Neural cell (in vitro differentiated cells): ENCODE results near the gene PALD1. TPM values are rescaled to one million over a fixed set of nuclear protein-coding genes. Genes with fewer than 3 reads are reported as not detected.

Experiments used
- H2AFZ ChIP-seq: fragments of 200-600, 300-800 bp; sonication (generic), shearing (Covaris generic); 2 replicates; pipeline ENCODE4 v1.6.0; 2014; ENCODE audit warnings: low read depth, mild to moderate bottlenecking, antibody characterized with exemption, low read length, moderate library complexity
- H3F3A ChIP-seq: fragments of 200-600 bp; shearing (Covaris generic); 2 replicates; pipeline ENCODE4 v1.6.1; 2016; ENCODE audit warnings: mild to moderate bottlenecking, moderate library complexity, mixed read lengths, antibody characterized with exemption, low read length; ENCODE audit not compliant: insufficient read depth, poor library complexity, severe bottlenecking
- H3K27ac ChIP-seq: fragments of 200-600, 300-800 bp; sonication (generic), shearing (Covaris generic); 2 replicates; pipeline ENCODE4 v1.5.1; 2014; ENCODE audit warnings: mild to moderate bottlenecking, low read length, moderate library complexity
- H3K27me3 ChIP-seq: fragments of 300-800, 200-600 bp; sonication (generic), shearing (Covaris generic); 2 replicates; pipeline ENCODE4 v1.6.0; 2014; ENCODE audit warnings: mild to moderate bottlenecking, low read depth, low read length, moderate library complexity; ENCODE audit not compliant: insufficient read depth
- H3K36me3 ChIP-seq: fragments of 300-800, 200-600 bp; sonication (generic), shearing (Covaris generic); 2 replicates; pipeline ENCODE4 v1.5.1; 2014; ENCODE audit warnings: mild to moderate bottlenecking, antibody characterized with exemption, low read length, moderate library complexity; ENCODE audit not compliant: insufficient read depth
- H3K4me2 ChIP-seq: fragments of 300-800, 200-600 bp; sonication (generic), shearing (Covaris generic); 2 replicates; pipeline ENCODE4 v1.6.0; 2014; ENCODE audit warnings: mild to moderate bottlenecking, low read length
- H3K4me3 ChIP-seq: fragments of 300-800, 200-600 bp; sonication (generic), shearing (Covaris generic); 2 replicates; pipeline ENCODE4 v1.5.1; 2014; ENCODE audit warnings: mild to moderate bottlenecking, low read length, moderate library complexity
- H3K79me2 ChIP-seq: fragments of 200-600 bp; shearing (Covaris generic); replicated peaks from 2 replicates; pipeline ENCODE4 v1.6.0; 2014; ENCODE audit warnings: mild to moderate bottlenecking, low read length, moderate library complexity; ENCODE audit not compliant: insufficient read depth
- H3K9ac ChIP-seq: fragments of 300-800, 200-600 bp; sonication (generic), shearing (Covaris generic); 2 replicates; pipeline ENCODE4 v1.6.1; 2016; ENCODE audit warnings: mild to moderate bottlenecking, low read length, mixed read lengths
- H3K9me2 ChIP-seq: fragments of 200-600 bp; shearing (Covaris generic); 2 replicates; pipeline ENCODE4 v1.6.1; 2016; ENCODE audit warnings: mild to moderate bottlenecking, low read length, mixed read lengths; ENCODE audit not compliant: insufficient read depth
- H3K9me3 ChIP-seq: fragments of 200-600, 300-800 bp; sonication (generic), shearing (Covaris generic); 2 replicates; pipeline ENCODE4 v1.6.1; 2016; ENCODE audit warnings: mild to moderate bottlenecking, mixed run types, low read length, moderate library complexity, mixed read lengths
- H4K20me1 ChIP-seq: fragments of 200-600 bp; shearing (Covaris generic); 2 replicates; pipeline ENCODE4 v1.6.1; 2016; ENCODE audit warnings: mild to moderate bottlenecking, mixed run types; ENCODE audit not compliant: insufficient read depth
- CTCF ChIP-seq: fragments of 450-650 bp; IDR thresholded peaks from 2 replicates; pipeline ENCODE4 v1.5.1; 2014; ENCODE audit warnings: antibody characterized with exemption, mild to moderate bottlenecking, moderate library complexity; ENCODE audit not compliant: poor library complexity, severe bottlenecking
- EP300 ChIP-seq: fragments of 450-650 bp; conservative IDR thresholded peaks from 2 replicates; pipeline ENCODE4 v1.6.1; 2014; ENCODE audit warnings: antibody characterized with exemption, mild to moderate bottlenecking, moderate library complexity; ENCODE audit not compliant: poor library complexity, severe bottlenecking
- EZH2 ChIP-seq: fragments of 200-600, 300-800 bp; shearing (Covaris generic), sonication (generic); IDR thresholded peaks from 2 replicates; pipeline ENCODE4 v1.6.1; 2014; ENCODE audit warnings: antibody characterized with exemption, low read length, borderline replicate concordance, mild to moderate bottlenecking; ENCODE audit not compliant: insufficient read depth, poor library complexity, severe bottlenecking
- MXI1 ChIP-seq: fragments of 450-650 bp; conservative IDR thresholded peaks from 2 replicates; pipeline ENCODE4 v1.6.1; 2014; ENCODE audit warnings: antibody characterized with exemption, mild to moderate bottlenecking; ENCODE audit not compliant: poor library complexity, severe bottlenecking
- POLR2AphosphoS5 ChIP-seq: IDR thresholded peaks from 2 replicates; pipeline ENCODE4 v1.6.1; 2012
- RAD21 ChIP-seq: fragments of 450-650 bp; conservative IDR thresholded peaks from 2 replicates; pipeline ENCODE4 v1.6.1; 2014; ENCODE audit warnings: antibody characterized with exemption, mild to moderate bottlenecking, moderate library complexity
- REST ChIP-seq: IDR thresholded peaks from 2 replicates; pipeline ENCODE4 v1.6.1; 2012; ENCODE audit warnings: borderline replicate concordance
- SMC3 ChIP-seq: fragments of 450-650 bp; conservative IDR thresholded peaks from 2 replicates; pipeline ENCODE4 v1.6.1; 2014; ENCODE audit warnings: antibody characterized with exemption, mild to moderate bottlenecking, moderate library complexity; ENCODE audit not compliant: poor library complexity
- TAF1 ChIP-seq: IDR thresholded peaks from 2 replicates; pipeline ENCODE4 v1.6.1; 2012; ENCODE audit warnings: low read depth
- polyA plus RNA-seq: library from polyadenylated mRNA; depleted of rRNA; stranded (reverse); fragments of >200 nt; gene quantifications from 2 replicates; pipeline ENCODE4 v1.2.3, GENCODE V29; 2014

PALD1 gene
- polyA plus RNA-seq, 1 donor from 2014 or later = 1.1 TPM

- Histone ChIP-seq H2AFZ (no peak overlapping the region), H3K9me3 (no peaks in the 10 kb centered on the region), H3K79me2 (no peaks in the 10 kb centered on the region), H3K36me3 (no peaks in the 10 kb centered on the region), H3K4me3 (peak overlapping the region; percentile 72), H3K27me3 (peaks cover 30% of the 10 kb centered on the region), H3F3A (no peaks in the 10 kb centered on the region), H3K27ac (no peak overlapping the region), H3K4me2 (no peak overlapping the region), H3K9me2 (no peaks in the 10 kb centered on the region), H4K20me1 (no peaks in the 10 kb centered on the region), H3K9ac (no peak overlapping the region)
- TF ChIP-seq MXI1 (peak; percentile 23), TAF1 (no peak)
Measured at GRCh38 chr10:70477661-70478162, 855 bp upstream of the PALD1 start.

- Histone ChIP-seq H3K27me3 (peaks cover 30% of the 10 kb centered on the region), H3K9me2 (no peaks in the 10 kb centered on the region), H3K4me2 (peak overlapping the region; percentile 62), H3K9me3 (no peaks in the 10 kb centered on the region), H3K79me2 (no peaks in the 10 kb centered on the region), H2AFZ (no peak overlapping the region), H3K4me3 (peak overlapping the region; percentile 72), H3K36me3 (no peaks in the 10 kb centered on the region), H4K20me1 (no peaks in the 10 kb centered on the region), H3K9ac (peak overlapping the region; percentile 41), H3F3A (no peaks in the 10 kb centered on the region), H3K27ac (no peak overlapping the region)
- TF ChIP-seq REST (no peak), CTCF (no peak), POLR2AphosphoS5 (no peak), EZH2 (no peak), SMC3 (no peak), TAF1 (no peak), RAD21 (no peak), EP300 (no peak), MXI1 (no peak)
Measured at GRCh38 chr10:70479165-70479581, 606 bp downstream of the PALD1 start.
